ENCODE measurements around the gene PFAS.

The PFAS gene

GRCh38 chr17:8267480-8268147 lies 18.5 kb downstream of the PFAS start:
- H3K4me1 Mint-ChIP-seq = peaks cover 0 to 7% of the 10 kb centered on the region in 2 donors
- H3K4me3 Mint-ChIP-seq = no peak overlapping the region
- H3K27ac Mint-ChIP-seq = no peak overlapping the region
- ATAC-seq (replicated peaks) = no peak
- H3K36me3 Mint-ChIP-seq = peaks cover 66 to 78% of the 10 kb centered on the region in 2 donors
- no peaks in the 10 kb centered on the region for H3K9me3 Mint-ChIP-seq
- H3K27me3 Mint-ChIP-seq = no peaks in the 10 kb centered on the region
- DNase-seq = no peak

- Mint-ChIP-seq H3K9me3 (no peaks in the 10 kb centered on the region), H3K4me3 (no peak overlapping the region), H3K36me3 (peaks cover 60 to 74% of the 10 kb centered on the region in 2 donors), H3K27ac (no peak overlapping the region), H3K4me1 (peaks cover 0 to 7% of the 10 kb centered on the region in 2 donors), H3K27me3 (no peaks in the 10 kb centered on the region)
- DNase-seq (no peak), ATAC-seq (replicated peaks) (no peak)
These were observed 19.6 kb downstream of the PFAS start for GRCh38 chr17:8268550-8269298.

GRCh38 chr17:8272421-8272820 lies 23.3 kb downstream of the PFAS start:
- no peak for DNase-seq
- peaks cover 33 to 52% of the 10 kb centered on the region in 2 donors for H3K36me3 Mint-ChIP-seq
- no peaks in the 10 kb centered on the region for H3K27me3 Mint-ChIP-seq

GRCh38 chr17:8273884-8274444 lies 24.9 kb downstream of the PFAS start:
- H3K27ac Mint-ChIP-seq = no peak overlapping the region
- H3K27me3 Mint-ChIP-seq = no peaks in the 10 kb centered on the region
- H3K9me3 Mint-ChIP-seq = no peaks in the 10 kb centered on the region
- ATAC-seq (replicated peaks) (no peak), DNase-seq (no peak)
- H3K4me3 Mint-ChIP-seq = no peak overlapping the region
- H3K36me3 Mint-ChIP-seq = peaks cover 26 to 42% of the 10 kb centered on the region in 2 donors
- peaks cover 0 to 4% of the 10 kb centered on the region in 2 donors for H3K4me1 Mint-ChIP-seq

More at GRCh38 chr17:8272421-8272820, 23.3 kb downstream of the PFAS start:
- ATAC-seq (replicated peaks) = no peak
- no peak overlapping the region for H3K27ac Mint-ChIP-seq
- no peak overlapping the region for H3K4me3 Mint-ChIP-seq
- H3K4me1 Mint-ChIP-seq = peaks cover 0 to 4% of the 10 kb centered on the region in 2 donors
- no peaks in the 10 kb centered on the region for H3K9me3 Mint-ChIP-seq

- H3K27ac Mint-ChIP-seq = no peak overlapping the region
- DNase-seq = no peak
- no peak overlapping the region for H3K4me3 Mint-ChIP-seq
- H3K9me3 Mint-ChIP-seq = no peaks in the 10 kb centered on the region
- H3K36me3 Mint-ChIP-seq = peaks cover 21 to 36% of the 10 kb centered on the region in 2 donors
- peaks cover 0 to 4% of the 10 kb centered on the region in 2 donors for H3K4me1 Mint-ChIP-seq
- H3K27me3 Mint-ChIP-seq = no peaks in the 10 kb centered on the region
- no peak for ATAC-seq (replicated peaks)
These were observed 25.7 kb downstream of the PFAS start for GRCh38 chr17:8274816-8275215.

- no peak overlapping the region for H3K27ac Mint-ChIP-seq
- no peak overlapping the region for H3K4me3 Mint-ChIP-seq
- peaks cover 0 to 4% of the 10 kb centered on the region in 2 donors for H3K4me1 Mint-ChIP-seq
- H3K27me3 Mint-ChIP-seq = no peaks in the 10 kb centered on the region
- DNase-seq = no peak
- peak in 1 of 2 donors; percentile 6 for ATAC-seq (replicated peaks)
- peaks cover 16 to 28% of the 10 kb centered on the region in 2 donors for H3K36me3 Mint-ChIP-seq
- no peaks in the 10 kb centered on the region for H3K9me3 Mint-ChIP-seq
These were observed 26.6 kb downstream of the PFAS start for GRCh38 chr17:8275421-8276290.

- no peak overlapping the region for H3K4me3 Mint-ChIP-seq
- ATAC-seq (replicated peaks) = no peak
- H3K36me3 Mint-ChIP-seq = peaks cover 9 to 18% of the 10 kb centered on the region in 2 donors
- H3K9me3 Mint-ChIP-seq = no peaks in the 10 kb centered on the region
- no peak for DNase-seq
- H3K27me3 Mint-ChIP-seq = no peaks in the 10 kb centered on the region
- H3K4me1 Mint-ChIP-seq = peaks cover 0 to 4% of the 10 kb centered on the region in 2 donors
- H3K27ac Mint-ChIP-seq = no peak overlapping the region
These were observed 28.2 kb downstream of the PFAS start for GRCh38 chr17:8277317-8277716.

- H3K27ac Mint-ChIP-seq = no peak overlapping the region
- no peaks in the 10 kb centered on the region for H3K9me3 Mint-ChIP-seq
- H3K36me3 Mint-ChIP-seq = peaks cover 0 to 1% of the 10 kb centered on the region in 2 donors
- peaks cover 11 to 16% of the 10 kb centered on the region in 2 donors for H3K4me1 Mint-ChIP-seq
- no peak overlapping the region for H3K4me3 Mint-ChIP-seq
- no peaks in the 10 kb centered on the region for H3K27me3 Mint-ChIP-seq
- no peak for DNase-seq
- no peak for ATAC-seq (replicated peaks)
These were observed 33.3 kb downstream of the PFAS start for GRCh38 chr17:8282345-8282744.

- no peaks in the 10 kb centered on the region for H3K27me3 Mint-ChIP-seq
- ATAC-seq (replicated peaks) (no peak), DNase-seq (no peak)
- peaks cover 16 to 24% of the 10 kb centered on the region in 2 donors for H3K4me1 Mint-ChIP-seq
- no peak overlapping the region for H3K27ac Mint-ChIP-seq
- no peaks in the 10 kb centered on the region for H3K9me3 Mint-ChIP-seq
- H3K36me3 Mint-ChIP-seq = no peaks in the 10 kb centered on the region
- no peak overlapping the region for H3K4me3 Mint-ChIP-seq
These were observed 34.3 kb downstream of the PFAS start for GRCh38 chr17:8283356-8283755.

GRCh38 chr17:8284126-8284525 lies 35.0 kb downstream of the PFAS start:
- DNase-seq (no peak), ATAC-seq (replicated peaks) (no peak)
- Mint-ChIP-seq H3K9me3 (no peaks in the 10 kb centered on the region), H3K4me3 (no peak overlapping the region), H3K27ac (no peak overlapping the region), H3K4me1 (peaks cover 16 to 25% of the 10 kb centered on the region in 2 donors), H3K36me3 (peaks cover 0 to 1% of the 10 kb centered on the region in 2 donors), H3K27me3 (no peaks in the 10 kb centered on the region)

- DNase-seq (no peak), ATAC-seq (replicated peaks) (no peak)
- H3K9me3 Mint-ChIP-seq = no peaks in the 10 kb centered on the region
- H3K27ac Mint-ChIP-seq = peak overlapping the region; percentile 32
- peaks cover 2 to 13% of the 10 kb centered on the region in 2 donors for H3K36me3 Mint-ChIP-seq
- H3K4me3 Mint-ChIP-seq = no peak overlapping the region
- peaks cover 26 to 39% of the 10 kb centered on the region in 2 donors for H3K4me1 Mint-ChIP-seq
- H3K27me3 Mint-ChIP-seq = no peaks in the 10 kb centered on the region
These were observed 36.4 kb downstream of the PFAS start for GRCh38 chr17:8285270-8286181.

GRCh38 chr17:8287651-8288335 lies 38.7 kb downstream of the PFAS start:
- Mint-ChIP-seq H3K27me3 (no peaks in the 10 kb centered on the region), H3K4me3 (peak overlapping the region; percentile 91 to 98), H3K27ac (peak overlapping the region; percentile 99), H3K36me3 (peaks cover 2 to 17% of the 10 kb centered on the region in 2 donors), H3K4me1 (peaks cover 33 to 52% of the 10 kb centered on the region in 2 donors), H3K9me3 (no peaks in the 10 kb centered on the region)
- ATAC-seq (replicated peaks) = no peak
- no peak for DNase-seq

Measured in stimulated activated naive B cell treated with anti-CD40 and anti-IgM and Interleukin-4, amounts not matched to agents 10 μg/mL and 1 μg/mL and 100 μg/mL, for 72 hours (primary cell).